Tibial nerve (tissue), 4 donors: ENCODE data around the gene ARSJ. TPM values are rescaled to one million over a fixed set of nuclear protein-coding genes. Genes with fewer than 3 reads are reported as not detected.

Source experiments
- DNase-seq, 2 donors: peaks; one replicate each; pipeline ENCODE4 v3.0.0-alpha.2; 2019; ENCODE audit warnings: low spot score in 2 of 2
- H3K27ac ChIP-seq, 4 donors: fragments of 200-600 bp; sonication (generic) in 3 of 4; one replicate each; pipeline ENCODE4 v1.5.1; 2017 to 2019; ENCODE audit warnings: mild to moderate bottlenecking in 1 of 4
- H3K27me3 ChIP-seq, 2 donors: fragments of 200-600 bp; sonication (generic) in 1 of 2; one replicate each; pipeline versions ENCODE4 v1.5.1 to v1.6.0; 2017 to 2019
- H3K36me3 ChIP-seq, 3 donors: fragments of 200-600 bp; sonication (generic); one replicate each; pipeline ENCODE4 v1.5.1; 2018 to 2019
- H3K4me1 ChIP-seq, 4 donors: fragments of 200-600 bp; sonication (generic) in 3 of 4; one replicate each; pipeline ENCODE4 v1.5.1; 2017 to 2019
- H3K4me3 ChIP-seq, 4 donors: fragments of 200-600 bp; sonication (generic) in 3 of 4; one replicate each; pipeline ENCODE4 v1.5.1; 2017 to 2019; ENCODE audit warnings: mild to moderate bottlenecking in 1 of 4, moderate library complexity in 1 of 4
- H3K9me3 ChIP-seq, 4 donors: fragments of 200-600 bp; sonication (generic) in 3 of 4; one replicate each; pipeline ENCODE4 v1.5.1; 2017 to 2019
- CTCF ChIP-seq, 5 experiments: fragments of 200-600 bp in 3 of 5; fragments of 450-650 bp in 2 of 5; sonication (generic) in 3 of 5; IDR thresholded peaks; one replicate each; pipeline ENCODE4 v1.5.1; 2016 to 2019; ENCODE audit warnings: antibody characterized with exemption in 5 of 5, mild to moderate bottlenecking in 3 of 5, moderate library complexity in 2 of 5
- EP300 ChIP-seq, 2 donors: sonication (generic); formaldehyde crosslinking; IDR thresholded peaks; one replicate each; pipeline ENCODE4 v1.6.1; 2017; ENCODE audit warnings: antibody characterized with exemption in 2 of 2, mild to moderate bottlenecking in 1 of 2
- POLR2A ChIP-seq, 2 donors: fragments of 450-650 bp; IDR thresholded peaks; one replicate each; pipeline ENCODE4 v1.6.1; 2017; ENCODE audit warnings: antibody characterized with exemption in 2 of 2, mild to moderate bottlenecking in 2 of 2, moderate library complexity in 2 of 2
- WGBS, 2 donors: methylation state at CpG; one replicate each; pipeline ENCODE4 v1.1.5; 2018; 5-methylcytosine and 5-hydroxymethylcytosine counted together
- total RNA-seq, 4 donors: library from RNA; depleted of rRNA; stranded (reverse); fragments of >200 nt; gene quantifications; one replicate each; pipeline ENCODE4 v1.1.0, GENCODE V29; 2016

Gene ARSJ
- total RNA-seq, 4 donors from 2014 or later = 1.8 to 5.5 (median 2.1) TPM

GRCh38 chr4:113901994-113902787 is 77.3 kb downstream of the ARSJ start:
- no peaks in the 10 kb centered on the region for H3K9me3 ChIP-seq
- WGBS, 2 donors = 84 to 87% methylated on average over 13 of the region's 13 CpGs

GRCh38 chr4:113899271-113900070 is 80.0 kb downstream of the ARSJ start:
- TF ChIP-seq EP300 (IDR thresholded peaks at IDR 0.05) = no peak
- no peak for TF ChIP-seq POLR2A (IDR thresholded peaks at IDR 0.05)
- no peak for TF ChIP-seq CTCF (IDR thresholded peaks at IDR 0.05)
- peak overlapping the region in 1 of 4 donors; percentile 1 for H3K27ac ChIP-seq
- no peaks in the 10 kb centered on the region for H3K4me1 ChIP-seq
- H3K4me3 ChIP-seq = no peak overlapping the region
- H3K9me3 ChIP-seq = no peaks in the 10 kb centered on the region
- DNase-seq = no peak
- no peaks in the 10 kb centered on the region for H3K27me3 ChIP-seq
- H3K36me3 ChIP-seq = peaks cover 0 to 12% (median 0%) of the 10 kb centered on the region in 3 donors

More at GRCh38 chr4:113901994-113902787, 77.3 kb downstream of the ARSJ start:
- DNase-seq = no peak
- Histone ChIP-seq H3K4me3 (no peak overlapping the region), H3K27me3 (no peaks in the 10 kb centered on the region), H3K36me3 (peaks cover 0 to 12% (median 0%) of the 10 kb centered on the region in 3 donors), H3K27ac (no peak overlapping the region), H3K4me1 (no peaks in the 10 kb centered on the region)
- TF ChIP-seq EP300 (IDR thresholded peaks at IDR 0.05) (no peak), POLR2A (IDR thresholded peaks at IDR 0.05) (no peak), CTCF (IDR thresholded peaks at IDR 0.05) (no peak)

GRCh38 chr4:113893546-113893945 is 85.9 kb downstream of the ARSJ start:
- Histone ChIP-seq H3K36me3 (no peaks in the 10 kb centered on the region), H3K4me1 (no peaks in the 10 kb centered on the region), H3K9me3 (no peaks in the 10 kb centered on the region), H3K4me3 (no peak overlapping the region), H3K27me3 (no peaks in the 10 kb centered on the region), H3K27ac (no peak overlapping the region)
- no peak for DNase-seq
- peak in 1 of 5 experiments; percentile 11 for TF ChIP-seq CTCF (IDR thresholded peaks at IDR 0.05)
- TF ChIP-seq POLR2A (IDR thresholded peaks at IDR 0.05) = no peak

- no peaks in the 10 kb centered on the region for H3K4me1 ChIP-seq
- no peak overlapping the region for H3K27ac ChIP-seq
- no peaks in the 10 kb centered on the region for H3K27me3 ChIP-seq
- H3K36me3 ChIP-seq = no peaks in the 10 kb centered on the region
- no peak for DNase-seq
- H3K4me3 ChIP-seq = no peak overlapping the region
- WGBS, 2 donors = 64 to 71% methylated on average over 1 of the region's 1 CpG
- no peaks in the 10 kb centered on the region for H3K9me3 ChIP-seq
- no peak for TF ChIP-seq EP300 (IDR thresholded peaks at IDR 0.05)
- TF ChIP-seq CTCF (IDR thresholded peaks at IDR 0.05) = no peak
- TF ChIP-seq POLR2A (IDR thresholded peaks at IDR 0.05) = no peak
Measured at GRCh38 chr4:113888006-113888405, 91.4 kb downstream of the ARSJ start.

GRCh38 chr4:113885291-113885690 is 94.2 kb downstream of the ARSJ start:
- H3K27me3 ChIP-seq = no peaks in the 10 kb centered on the region
- TF ChIP-seq POLR2A (IDR thresholded peaks at IDR 0.05) (no peak), CTCF (IDR thresholded peaks at IDR 0.05) (no peak), EP300 (IDR thresholded peaks at IDR 0.05) (no peak)
- no peak overlapping the region for H3K4me3 ChIP-seq
- H3K9me3 ChIP-seq = no peaks in the 10 kb centered on the region
- H3K27ac ChIP-seq = no peak overlapping the region
- no peaks in the 10 kb centered on the region for H3K4me1 ChIP-seq
- 93 to 94% methylated on average over 3 of the region's 3 CpGs for WGBS, 2 donors
- DNase-seq = no peak
- H3K36me3 ChIP-seq = no peaks in the 10 kb centered on the region
